Breast epithelium (tissue), 4 donors: ENCODE results near the gene JPT2. TPM values are rescaled to one million over a fixed set of nuclear protein-coding genes. Genes with fewer than 3 reads are reported as not detected.

Source experiments
- DNase-seq, 2 donors: peaks; one replicate each; pipeline ENCODE4 v3.0.0-alpha.2; 2019; ENCODE audit warnings: low spot score in 2 of 2
- H3K27ac ChIP-seq, 2 donors: fragments of 200-600 bp; sonication (generic) in 1 of 2; one replicate each; pipeline ENCODE4 v1.5.1; 2016 to 2019; ENCODE audit warnings: mild to moderate bottlenecking in 1 of 2
- H3K27me3 ChIP-seq, 2 donors: fragments of 200-600 bp; sonication (generic) in 1 of 2; one replicate each; pipeline versions ENCODE4 v1.5.1 to v1.6.0; 2017 to 2019; ENCODE audit warnings: control low read depth in 1 of 2, mild to moderate bottlenecking in 1 of 2
- H3K36me3 ChIP-seq: fragments of 200-600 bp; one replicate; pipeline ENCODE4 v1.5.1; 2019
- H3K4me1 ChIP-seq, 2 donors: fragments of 200-600 bp; sonication (generic); one replicate each; pipeline ENCODE4 v1.5.1; 2016 to 2019; ENCODE audit warnings: control low read depth in 1 of 2
- H3K4me3 ChIP-seq, 3 donors: fragments of 200-600 bp; sonication (generic); 1 replicate in 2 of 3; 2 replicates in 1 of 3; pipeline ENCODE4 v1.5.1; 2016 to 2019; ENCODE audit warnings: mild to moderate bottlenecking in 3 of 3, moderate library complexity in 2 of 3
- H3K9me3 ChIP-seq, 2 donors: fragments of 200-600 bp; sonication (generic) in 1 of 2; one replicate each; pipeline ENCODE4 v1.5.1; 2016 to 2019; ENCODE audit warnings: control low read depth in 1 of 2
- CTCF ChIP-seq, 3 donors: fragments of 450-650 bp; IDR thresholded peaks; one replicate each; pipeline ENCODE4 v1.5.1; 2016 to 2017; ENCODE audit warnings: antibody characterized with exemption in 3 of 3, mild to moderate bottlenecking in 3 of 3, moderate library complexity in 3 of 3
- POLR2A ChIP-seq: fragments of 450-650 bp; IDR thresholded peaks from one replicate; pipeline ENCODE4 v1.6.1; 2016; ENCODE audit warnings: antibody characterized with exemption, mild to moderate bottlenecking, moderate library complexity
- POLR2AphosphoS5 ChIP-seq, 3 donors: sonication (generic); formaldehyde crosslinking; IDR thresholded peaks; one replicate each; pipeline ENCODE4 v1.6.1; 2017; ENCODE audit warnings: antibody characterized with exemption in 3 of 3
- intact Hi-C: fragments of 100-400 bp; cut with DNase I; formaldehyde crosslinking; loops from one replicate; pipeline ENCODE4 v1.15.1; 2023; ENCODE audit warnings: low total_unique reads
- total RNA-seq, 3 donors: library from RNA; depleted of rRNA; stranded (reverse); fragments of >200 nt; gene quantifications; one replicate each; pipeline ENCODE4 v1.1.0, GENCODE V29; 2016

Gene JPT2
- total RNA-seq, 3 donors from 2014 or later: 19.2 to 44.2 (median 36.0) TPM

- Histone ChIP-seq H3K9me3 (no peaks in the 10 kb centered on the region), H3K36me3 (peaks cover 4% of the 10 kb centered on the region), H3K4me3 (no peak overlapping the region), H3K27ac (no peak overlapping the region), H3K27me3 (no peaks in the 10 kb centered on the region), H3K4me1 (no peaks in the 10 kb centered on the region)
- intact Hi-C loops: no loop called here
- DNase-seq: no peak
- TF ChIP-seq CTCF (IDR thresholded peaks at IDR 0.05) (no peak), POLR2AphosphoS5 (IDR thresholded peaks at IDR 0.05) (no peak), POLR2A (no peak)
Measured at GRCh38 chr16:1633310-1633709, 44.8 kb upstream of the JPT2 start.

GRCh38 chr16:1634541-1634940 lies 43.5 kb upstream of the JPT2 start:
- no peaks in the 10 kb centered on the region for H3K9me3 ChIP-seq
- intact Hi-C loops: no loop called here
- DNase-seq: no peak
- H3K27ac ChIP-seq: no peak overlapping the region
- H3K4me1 ChIP-seq: no peaks in the 10 kb centered on the region
- peaks cover 7% of the 10 kb centered on the region for H3K36me3 ChIP-seq
- H3K27me3 ChIP-seq: no peaks in the 10 kb centered on the region
- H3K4me3 ChIP-seq: no peak overlapping the region
- TF ChIP-seq CTCF (IDR thresholded peaks at IDR 0.05) (no peak), POLR2A (no peak), POLR2AphosphoS5 (IDR thresholded peaks at IDR 0.05) (no peak)

- H3K4me1 ChIP-seq: no peaks in the 10 kb centered on the region
- H3K9me3 ChIP-seq: no peaks in the 10 kb centered on the region
- no peak for DNase-seq
- intact Hi-C loops: no loop called here
- H3K4me3 ChIP-seq: no peak overlapping the region
- no peaks in the 10 kb centered on the region for H3K27me3 ChIP-seq
- H3K36me3 ChIP-seq: peaks cover 7% of the 10 kb centered on the region
- no peak for TF ChIP-seq POLR2A
- no peak overlapping the region for H3K27ac ChIP-seq
Measured at GRCh38 chr16:1635070-1635469, 43.0 kb upstream of the JPT2 start.

- Histone ChIP-seq H3K9me3 (no peaks in the 10 kb centered on the region), H3K4me1 (no peaks in the 10 kb centered on the region), H3K27ac (no peak overlapping the region), H3K27me3 (no peaks in the 10 kb centered on the region), H3K4me3 (no peak overlapping the region), H3K36me3 (peaks cover 7% of the 10 kb centered on the region)
- intact Hi-C loops: no loop called here
- TF ChIP-seq POLR2A (no peak), CTCF (IDR thresholded peaks at IDR 0.05) (no peak), POLR2AphosphoS5 (IDR thresholded peaks at IDR 0.05) (no peak)
- DNase-seq: no peak
Measured at GRCh38 chr16:1637526-1637925, 40.6 kb upstream of the JPT2 start.

- DNase-seq: no peak
- H3K9me3 ChIP-seq: no peaks in the 10 kb centered on the region
- peaks cover 7% of the 10 kb centered on the region for H3K36me3 ChIP-seq
- no peaks in the 10 kb centered on the region for H3K27me3 ChIP-seq
- no peak overlapping the region for H3K27ac ChIP-seq
- intact Hi-C loops: no loop called here
- H3K4me1 ChIP-seq: no peaks in the 10 kb centered on the region
- no peak overlapping the region for H3K4me3 ChIP-seq
- TF ChIP-seq POLR2A: no peak
- no peak for TF ChIP-seq CTCF (IDR thresholded peaks at IDR 0.05)
- TF ChIP-seq POLR2AphosphoS5 (IDR thresholded peaks at IDR 0.05): no peak
Measured at GRCh38 chr16:1638757-1639156, 39.3 kb upstream of the JPT2 start.

- intact Hi-C loops: no loop called here
- H3K4me3 ChIP-seq: no peak overlapping the region
- no peaks in the 10 kb centered on the region for H3K27me3 ChIP-seq
- no peak for TF ChIP-seq POLR2AphosphoS5 (IDR thresholded peaks at IDR 0.05)
- TF ChIP-seq POLR2A: no peak
- no peak for TF ChIP-seq CTCF (IDR thresholded peaks at IDR 0.05)
- DNase-seq: no peak
- no peaks in the 10 kb centered on the region for H3K9me3 ChIP-seq
- H3K27ac ChIP-seq: no peak overlapping the region
- H3K36me3 ChIP-seq: peaks cover 7% of the 10 kb centered on the region
- H3K4me1 ChIP-seq: no peaks in the 10 kb centered on the region
Measured at GRCh38 chr16:1639282-1639681, 38.8 kb upstream of the JPT2 start.
